GM10847 (cell line): ENCODE measurements around the gene SHLD1.

Experiments used
- POLR2A ChIP-seq: IDR thresholded peaks from 2 replicates; pipeline ENCODE4 v1.6.1; 2011; ENCODE audit not compliant: insufficient read length; ENCODE audit errors: extremely low read depth

Gene SHLD1

GRCh38 chr20:5731753-5732366 lies 18.3 kb upstream of the SHLD1 start:
- no peak for TF ChIP-seq POLR2A

GRCh38 chr20:5734602-5735001 lies 15.6 kb upstream of the SHLD1 start:
- TF ChIP-seq POLR2A, result no peak

- TF ChIP-seq POLR2A, result no peak
Measured at GRCh38 chr20:5735845-5736510, 14.2 kb upstream of the SHLD1 start.

GRCh38 chr20:5737619-5737953 lies 12.6 kb upstream of the SHLD1 start:
- no peak for TF ChIP-seq POLR2A

- no peak for TF ChIP-seq POLR2A
Measured at GRCh38 chr20:5737966-5738365, 12.2 kb upstream of the SHLD1 start.

- TF ChIP-seq POLR2A, result no peak
Measured at GRCh38 chr20:5741089-5741488, 9.1 kb upstream of the SHLD1 start.

GRCh38 chr20:5742041-5742440 lies 8.2 kb upstream of the SHLD1 start:
- no peak for TF ChIP-seq POLR2A

GRCh38 chr20:5745416-5746030 lies 4.7 kb upstream of the SHLD1 start:
- no peak for TF ChIP-seq POLR2A

GRCh38 chr20:5746064-5746463 lies 4.1 kb upstream of the SHLD1 start:
- TF ChIP-seq POLR2A, result no peak

GRCh38 chr20:5748246-5748645 lies 2.0 kb upstream of the SHLD1 start:
- no peak for TF ChIP-seq POLR2A

GRCh38 chr20:5751856-5752255 lies 1.7 kb downstream of the SHLD1 start:
- no peak for TF ChIP-seq POLR2A

GRCh38 chr20:5753814-5754213 lies 3.6 kb downstream of the SHLD1 start:
- TF ChIP-seq POLR2A, result no peak

GRCh38 chr20:5757949-5758348 lies 7.7 kb downstream of the SHLD1 start:
- TF ChIP-seq POLR2A, result no peak

- no peak for TF ChIP-seq POLR2A
Measured at GRCh38 chr20:5766085-5766764, 16.0 kb downstream of the SHLD1 start.

- TF ChIP-seq POLR2A, result no peak
Measured at GRCh38 chr20:5767493-5768098, 17.4 kb downstream of the SHLD1 start.
